ENCODE results near the gene TAS1R3.
A peak's percentile ranks its signal among the peaks of the same experiment; 100 is the strongest.
"Not testable (repeated sequence)": the region's sequence is repeated elsewhere in the genome, so short reads cannot be mapped to it uniquely, and the experiment has no call there.

Gene TAS1R3

GRCh38 chr1:1309251-1310108 lies 21.6 kb upstream of the TAS1R3 start:
- DNase-seq: no peak

- DNase-seq: no peak
These were observed 21.0 kb upstream of the TAS1R3 start for GRCh38 chr1:1310109-1310385.

- DNase-seq: no peak
These were observed 20.5 kb upstream of the TAS1R3 start for GRCh38 chr1:1310476-1311053.

- DNase-seq: no peak
These were observed 19.7 kb upstream of the TAS1R3 start for GRCh38 chr1:1311107-1312104.

- no peak for DNase-seq
These were observed 18.4 kb upstream of the TAS1R3 start for GRCh38 chr1:1312450-1313314.

- no peak for DNase-seq
These were observed 17.4 kb upstream of the TAS1R3 start for GRCh38 chr1:1313500-1314236.

- no peak for DNase-seq
These were observed 16.9 kb upstream of the TAS1R3 start for GRCh38 chr1:1314237-1314586.

GRCh38 chr1:1314678-1315335 lies 16.3 kb upstream of the TAS1R3 start:
- no peak for DNase-seq

- no peak for DNase-seq
These were observed 15.6 kb upstream of the TAS1R3 start for GRCh38 chr1:1315435-1315954.

GRCh38 chr1:1316199-1316598 lies 14.9 kb upstream of the TAS1R3 start:
- DNase-seq: not testable (repeated sequence)

- no peak for DNase-seq
These were observed 13.7 kb upstream of the TAS1R3 start for GRCh38 chr1:1317420-1317819.

GRCh38 chr1:1318131-1318652 lies 12.9 kb upstream of the TAS1R3 start:
- peak; percentile 78 for DNase-seq

GRCh38 chr1:1318777-1319645 lies 12.1 kb upstream of the TAS1R3 start:
- DNase-seq: no peak

GRCh38 chr1:1319646-1319941 lies 11.5 kb upstream of the TAS1R3 start:
- DNase-seq: no peak

- no peak for DNase-seq
These were observed 10.2 kb upstream of the TAS1R3 start for GRCh38 chr1:1320666-1321448.

GRCh38 chr1:1321477-1321876 lies 9.6 kb upstream of the TAS1R3 start:
- no peak for DNase-seq

GRCh38 chr1:1322418-1322817 lies 8.7 kb upstream of the TAS1R3 start:
- no peak for DNase-seq

GRCh38 chr1:1322952-1323351 lies 8.1 kb upstream of the TAS1R3 start:
- no peak for DNase-seq

GRCh38 chr1:1324084-1324523 lies 7.0 kb upstream of the TAS1R3 start:
- DNase-seq: no peak

Measured in right forelimb (tissue), 1 donor.